Esophagus muscularis mucosa (tissue), 3 donors: ENCODE results near the gene CASTOR1.

Source experiments
- CTCF ChIP-seq, 3 experiments: fragments of 200-600 bp in 2 of 3; fragments of 450-650 bp in 1 of 3; sonication (generic) in 2 of 3; IDR thresholded peaks; one replicate each; pipeline ENCODE4 v1.5.1; 2017 to 2019; ENCODE audit warnings: antibody characterized with exemption in 3 of 3, mild to moderate bottlenecking in 2 of 3, moderate library complexity in 1 of 3
- POLR2AphosphoS5 ChIP-seq, 2 donors: sonication (generic); formaldehyde crosslinking; IDR thresholded peaks; one replicate each; pipeline ENCODE4 v1.6.1; 2017; ENCODE audit warnings: antibody characterized with exemption in 2 of 2

- TF ChIP-seq POLR2AphosphoS5 (IDR thresholded peaks at IDR 0.05) = peak; percentile 65 to 78
- TF ChIP-seq CTCF (IDR thresholded peaks at IDR 0.05) = no peak
Observed at GRCh38 chr22:30305519-30305905, 16.2 kb upstream of the CASTOR1 start.
